Sciatic nerve (tissue), 2 donors: ENCODE data around the gene YJU2. TPM values are rescaled to one million over a fixed set of nuclear protein-coding genes. Genes with fewer than 3 reads are reported as not detected.

Experiments used
- ATAC-seq: fragments of 200-7000 bp; cut with Tn5 transposase; one replicate; pipeline ENCODE4 v1.9.1; 2020; ENCODE audit warnings: mild to moderate bottlenecking, moderate library complexity
- DNase-seq: peaks from one replicate; pipeline ENCODE4 v3.0.0-alpha.2; 2020; ENCODE audit warnings: low spot score
- intact Hi-C: fragments of 100-400 bp; cut with DNase I; formaldehyde crosslinking; loops from one replicate; pipeline ENCODE4 v1.14.2; 2022
- total RNA-seq: library from RNA; stranded (reverse); fragmentation: NEBNext Ultra II Directional; extraction: Animal tissue kit (Norgen Biotek cat#: 25700); gene quantifications from one replicate; pipeline ENCODE4 v1.2.1, GENCODE V29; 2021
- donor health status: DM: no; HTN: no; CAD: no.
- donor health status: DM: no; HTN: no; CAD: no.

YJU2 gene
- total RNA-seq, 1 donor from 2014 or later = 17.3 TPM

GRCh38 chr19:4313847-4314490 is 67.1 kb downstream of the YJU2 start:
- ATAC-seq = no peak
- intact Hi-C loops = no loop called here
- DNase-seq = no peak

- DNase-seq (no peak), ATAC-seq (no peak)
- intact Hi-C loops = no loop called here
Observed at GRCh38 chr19:4316956-4317355, 70.1 kb downstream of the YJU2 start.

GRCh38 chr19:4318460-4318859 is 71.6 kb downstream of the YJU2 start:
- intact Hi-C loops = no loop called here
- ATAC-seq (no peak), DNase-seq (no peak)

Other genes with a start within 250 kb of the YJU2 start
- gene PIAS4, start 239.3 kb upstream of the YJU2 start, total RNA-seq = 33.4 TPM
- gene ZBTB7A, start 180.2 kb upstream of the YJU2 start, total RNA-seq = 54.2 TPM
- 108 TPM for gene MAP2K2, start 123.0 kb upstream of the YJU2 start, total RNA-seq
- gene CREB3L3, start 93.4 kb upstream of the YJU2 start, total RNA-seq = not detected
- 19.0 TPM for gene SIRT6, start 64.5 kb upstream of the YJU2 start, total RNA-seq
- gene ANKRD24, start 64.4 kb upstream of the YJU2 start, total RNA-seq = 1.3 TPM
- 3.0 TPM for gene EBI3, start 17.6 kb upstream of the YJU2 start, total RNA-seq
- gene SHD, start 32.2 kb downstream of the YJU2 start, total RNA-seq = not detected
- 0.85 TPM for gene TMIGD2, start 55.3 kb downstream of the YJU2 start, total RNA-seq
- 0.31 TPM for gene FSD1, start 57.5 kb downstream of the YJU2 start, total RNA-seq
- gene STAP2, start 91.7 kb downstream of the YJU2 start, total RNA-seq = 3.7 TPM
- gene MPND, start 96.5 kb downstream of the YJU2 start, total RNA-seq = 13.1 TPM
- 71.8 TPM for gene SH3GL1, start 153.5 kb downstream of the YJU2 start, total RNA-seq
- gene CHAF1A, start 155.6 kb downstream of the YJU2 start, total RNA-seq = 8.0 TPM
- 107 TPM for gene UBXN6, start 210.7 kb downstream of the YJU2 start, total RNA-seq
- gene HDGFL2, start 225.2 kb downstream of the YJU2 start, total RNA-seq = 37.7 TPM